SK-N-SH (cell line): ENCODE results near the gene TRPT1.

Experiments used
- CTCF ChIP-seq: fragments of 200-600 bp; sonication (generic); IDR thresholded peaks from 2 replicates; pipeline ENCODE4 v1.6.1; 2017; ENCODE audit warnings: antibody characterized with exemption, mild to moderate bottlenecking, moderate library complexity
- GATA2 ChIP-seq: sonication (generic); formaldehyde crosslinking; IDR thresholded peaks from 2 replicates; pipeline ENCODE4 v1.5.0; 2020; ENCODE audit warnings: mild to moderate bottlenecking, missing genetic modification reagents
- IRF3 ChIP-seq: fragments of 150-350 bp; IDR thresholded peaks from 2 replicates; pipeline ENCODE4 v1.6.1; 2016; ENCODE audit warnings: mild to moderate bottlenecking, low read depth, low read length
- JUND ChIP-seq: IDR thresholded peaks from 2 replicates; pipeline ENCODE4 v1.4.0; 2012
- MAX ChIP-seq: IDR thresholded peaks from 2 replicates; pipeline ENCODE4 v1.4.0; 2012; ENCODE audit warnings: low read depth
- NFIC ChIP-seq: IDR thresholded peaks from 2 replicates; pipeline ENCODE4 v1.4.0; 2012; ENCODE audit warnings: borderline replicate concordance
- POLR2AphosphoS5 ChIP-seq: IDR thresholded peaks from 2 replicates; pipeline ENCODE4 v1.6.1; 2012; ENCODE audit warnings: low read depth, low read length
- RCOR1 ChIP-seq: fragments of 150-350 bp; IDR thresholded peaks from 2 replicates; pipeline ENCODE4 v1.6.1; 2017; ENCODE audit warnings: antibody characterized with exemption, low read length
- REST ChIP-seq: IDR thresholded peaks from 2 replicates; pipeline ENCODE4 v1.6.1; 2012; ENCODE audit warnings: mild to moderate bottlenecking, low read depth, low read length, moderate library complexity
- SIN3A ChIP-seq: IDR thresholded peaks from 2 replicates; pipeline ENCODE4 v1.6.1; 2012; ENCODE audit warnings: low read depth, mild to moderate bottlenecking, low read length, moderate library complexity, borderline replicate concordance
- TAF1 ChIP-seq: IDR thresholded peaks from 2 replicates; pipeline ENCODE4 v1.6.1; 2012; ENCODE audit warnings: low read depth, mild to moderate bottlenecking, low read length, moderate library complexity, borderline replicate concordance
- YY1 ChIP-seq: IDR thresholded peaks from 2 replicates; pipeline ENCODE4 v1.4.0; 2012; ENCODE audit warnings: low read depth, mild to moderate bottlenecking
- TF ChIP-seq, protein P1 (sequence below): fragments of 150-350 bp; IDR thresholded peaks from 2 replicates; pipeline ENCODE4 v1.6.1; 2017; ENCODE audit warnings: antibody characterized with exemption, low read length, low read depth, borderline replicate concordance

GRCh38 chr11:64261556-64262080, 35.6 kb upstream of the TRPT1 start:
- no peak for TF ChIP-seq GATA2
- no peak for TF ChIP-seq CTCF
- TF ChIP-seq MAX = no peak
- no peak for TF ChIP-seq IRF3
- no peak for TF ChIP-seq REST
- TF ChIP-seq, protein P1, sequence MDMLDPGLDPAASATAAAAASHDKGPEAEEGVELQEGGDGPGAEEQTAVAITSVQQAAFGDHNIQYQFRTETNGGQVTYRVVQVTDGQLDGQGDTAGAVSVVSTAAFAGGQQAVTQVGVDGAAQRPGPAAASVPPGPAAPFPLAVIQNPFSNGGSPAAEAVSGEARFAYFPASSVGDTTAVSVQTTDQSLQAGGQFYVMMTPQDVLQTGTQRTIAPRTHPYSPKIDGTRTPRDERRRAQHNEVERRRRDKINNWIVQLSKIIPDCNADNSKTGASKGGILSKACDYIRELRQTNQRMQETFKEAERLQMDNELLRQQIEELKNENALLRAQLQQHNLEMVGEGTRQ = no peak
- no peak for TF ChIP-seq NFIC
- no peak for TF ChIP-seq SIN3A
- TF ChIP-seq YY1 = no peak
- no peak for TF ChIP-seq TAF1
- TF ChIP-seq JUND = no peak
- TF ChIP-seq POLR2AphosphoS5 = no peak
- no peak for TF ChIP-seq RCOR1
